Subcutaneous abdominal adipose tissue (tissue), 5 donors: ENCODE measurements around the gene UBE3D.

Experiments used
- H3K27ac ChIP-seq: one replicate; pipeline ENCODE4 v1.7.0; 2013; ENCODE audit warnings: low read depth, mild to moderate bottlenecking, inconsistent platforms, low read length, moderate library complexity
- H3K27me3 ChIP-seq, 5 donors: one replicate each; pipeline ENCODE4 v1.7.0; 2013; ENCODE audit warnings: low read length in 5 of 5, inconsistent platforms in 1 of 5; ENCODE audit not compliant: control insufficient read depth in 5 of 5, insufficient read depth in 4 of 5
- H3K36me3 ChIP-seq, 5 donors: one replicate each; pipeline ENCODE4 v1.7.0; 2013; ENCODE audit warnings: low read length in 5 of 5; ENCODE audit not compliant: control insufficient read depth in 5 of 5, insufficient read depth in 5 of 5
- H3K4me1 ChIP-seq, 5 donors: one replicate each; pipeline ENCODE4 v1.7.0; 2013; ENCODE audit warnings: low read length in 5 of 5, mild to moderate bottlenecking in 3 of 5, moderate library complexity in 1 of 5; ENCODE audit not compliant: control insufficient read depth in 5 of 5, insufficient read depth in 5 of 5
- H3K4me3 ChIP-seq, 5 donors: one replicate each; pipeline ENCODE4 v1.7.0; 2013; ENCODE audit warnings: low read length in 5 of 5, low read depth in 1 of 5
- H3K9ac ChIP-seq, 5 donors: one replicate each; pipeline ENCODE4 v1.7.0; 2013; ENCODE audit warnings: low read length in 5 of 5, mild to moderate bottlenecking in 4 of 5, moderate library complexity in 3 of 5
- H3K9me3 ChIP-seq, 5 donors: one replicate each; pipeline ENCODE4 v1.7.0; 2013; ENCODE audit warnings: low read length in 5 of 5; ENCODE audit not compliant: control insufficient read depth in 5 of 5
- donor health status: healthy.
- donor health status: healthy.
- donor health status: healthy.
- donor health status: healthy.
- donor health status: healthy.

The UBE3D gene

GRCh38 chr6:83065511-83066192 lies at the start of gene UBE3D:
Gene UBE3D (minus strand): TSS chr6:83065841. CDS start chr6:83065718, 123 bp downstream.
- Histone ChIP-seq H3K27ac (peak within 1 kb of the TSS; percentile 46), H3K4me1 (peaks cover 0 to 30% (median 25%) of the 10 kb centered on the region in 5 donors), H3K9me3 (no peaks in the 10 kb centered on the region), H3K36me3 (no peaks in the 10 kb centered on the region), H3K27me3 (no peaks in the 10 kb centered on the region), H3K4me3 (peak within 1 kb of the TSS; percentile 81 to 96 (median 93)), H3K9ac (peak within 1 kb of the TSS; percentile 44 to 87 (median 81))

GRCh38 chr6:83114164-83114563 lies 48.5 kb upstream of the UBE3D start:
- Histone ChIP-seq H3K4me1 (peaks cover 0 to 5% (median 0%) of the 10 kb centered on the region in 5 donors), H3K27ac (no peak overlapping the region)

GRCh38 chr6:83113258-83113657 lies 47.6 kb upstream of the UBE3D start:
- peaks cover 0 to 5% (median 0%) of the 10 kb centered on the region in 5 donors for H3K4me1 ChIP-seq
- H3K36me3 ChIP-seq = peaks cover 8 to 24% (median 21%) of the 10 kb centered on the region in 5 donors
- H3K9ac ChIP-seq = no peak overlapping the region
- H3K27me3 ChIP-seq = no peaks in the 10 kb centered on the region
- no peaks in the 10 kb centered on the region for H3K9me3 ChIP-seq
- no peak overlapping the region for H3K4me3 ChIP-seq
- H3K27ac ChIP-seq = no peak overlapping the region

More at GRCh38 chr6:83114164-83114563, 48.5 kb upstream of the UBE3D start:
- H3K9ac ChIP-seq = no peak overlapping the region
- H3K4me3 ChIP-seq = no peak overlapping the region
- peaks cover 8 to 22% (median 18%) of the 10 kb centered on the region in 5 donors for H3K36me3 ChIP-seq
- no peaks in the 10 kb centered on the region for H3K27me3 ChIP-seq
- no peaks in the 10 kb centered on the region for H3K9me3 ChIP-seq

GRCh38 chr6:83108378-83108777 lies 42.7 kb upstream of the UBE3D start:
- peaks cover 8 to 38% (median 21%) of the 10 kb centered on the region in 5 donors for H3K36me3 ChIP-seq
- H3K27ac ChIP-seq = no peak overlapping the region
- H3K9ac ChIP-seq = no peak overlapping the region
- no peak overlapping the region for H3K4me3 ChIP-seq
- H3K4me1 ChIP-seq = no peaks in the 10 kb centered on the region
- no peaks in the 10 kb centered on the region for H3K9me3 ChIP-seq
- H3K27me3 ChIP-seq = no peaks in the 10 kb centered on the region

- no peak overlapping the region for H3K27ac ChIP-seq
These were observed 32.9 kb upstream of the UBE3D start for GRCh38 chr6:83098589-83098988.

GRCh38 chr6:83097675-83098074 lies 32.0 kb upstream of the UBE3D start:
- Histone ChIP-seq H3K36me3 (peaks cover 4 to 12% (median 8%) of the 10 kb centered on the region in 5 donors), H3K4me3 (no peak overlapping the region), H3K9me3 (no peaks in the 10 kb centered on the region), H3K4me1 (peaks cover 0 to 3% (median 0%) of the 10 kb centered on the region in 5 donors), H3K9ac (no peak overlapping the region), H3K27ac (no peak overlapping the region), H3K27me3 (no peaks in the 10 kb centered on the region)

More at GRCh38 chr6:83098589-83098988, 32.9 kb upstream of the UBE3D start:
- Histone ChIP-seq H3K4me1 (no peaks in the 10 kb centered on the region), H3K27me3 (no peaks in the 10 kb centered on the region), H3K9ac (no peak overlapping the region), H3K36me3 (peaks cover 4 to 20% (median 8%) of the 10 kb centered on the region in 5 donors), H3K4me3 (no peak overlapping the region), H3K9me3 (no peaks in the 10 kb centered on the region)

- H3K4me3 ChIP-seq = no peak overlapping the region
- H3K9me3 ChIP-seq = no peaks in the 10 kb centered on the region
- H3K27me3 ChIP-seq = no peaks in the 10 kb centered on the region
- H3K9ac ChIP-seq = no peak overlapping the region
- H3K36me3 ChIP-seq = peaks cover under 1 to 7% (median 7%) of the 10 kb centered on the region in 5 donors
- peaks cover 0 to 6% (median 0%) of the 10 kb centered on the region in 5 donors for H3K4me1 ChIP-seq
- no peak overlapping the region for H3K27ac ChIP-seq
These were observed 31.6 kb upstream of the UBE3D start for GRCh38 chr6:83097204-83097603.

- Histone ChIP-seq H3K9me3 (no peaks in the 10 kb centered on the region), H3K27ac (no peak overlapping the region), H3K36me3 (peaks cover 0 to 5% (median 3%) of the 10 kb centered on the region in 5 donors), H3K9ac (no peak overlapping the region), H3K4me1 (peaks cover 0 to 6% (median 0%) of the 10 kb centered on the region in 5 donors), H3K4me3 (no peak overlapping the region), H3K27me3 (no peaks in the 10 kb centered on the region)
These were observed 31.1 kb upstream of the UBE3D start for GRCh38 chr6:83096791-83097190.

- Histone ChIP-seq H3K9me3 (no peaks in the 10 kb centered on the region), H3K27ac (no peak overlapping the region), H3K27me3 (no peaks in the 10 kb centered on the region), H3K4me3 (no peak overlapping the region), H3K4me1 (peaks cover 0 to 10% (median 0%) of the 10 kb centered on the region in 5 donors), H3K36me3 (no peaks in the 10 kb centered on the region), H3K9ac (no peak overlapping the region)
These were observed 27.2 kb upstream of the UBE3D start for GRCh38 chr6:83092756-83093399.

GRCh38 chr6:83086751-83087150 lies 21.1 kb upstream of the UBE3D start:
- Histone ChIP-seq H3K4me1 (peaks cover 0 to 4% (median 0%) of the 10 kb centered on the region in 5 donors), H3K27ac (no peak overlapping the region), H3K9ac (no peak overlapping the region), H3K4me3 (no peak overlapping the region), H3K9me3 (no peaks in the 10 kb centered on the region), H3K36me3 (no peaks in the 10 kb centered on the region), H3K27me3 (no peaks in the 10 kb centered on the region)
